ENCODE results near the gene CELF2. TPM values are rescaled to one million over a fixed set of nuclear protein-coding genes. Genes with fewer than 3 reads are reported as not detected.
"Not testable (repeated sequence)": the region's sequence is repeated elsewhere in the genome, so short reads cannot be mapped to it uniquely, and the experiment has no call there.

Gene CELF2
- polyA plus RNA-seq, 2 donors: 2.2 to 4.0 TPM

DNA sequence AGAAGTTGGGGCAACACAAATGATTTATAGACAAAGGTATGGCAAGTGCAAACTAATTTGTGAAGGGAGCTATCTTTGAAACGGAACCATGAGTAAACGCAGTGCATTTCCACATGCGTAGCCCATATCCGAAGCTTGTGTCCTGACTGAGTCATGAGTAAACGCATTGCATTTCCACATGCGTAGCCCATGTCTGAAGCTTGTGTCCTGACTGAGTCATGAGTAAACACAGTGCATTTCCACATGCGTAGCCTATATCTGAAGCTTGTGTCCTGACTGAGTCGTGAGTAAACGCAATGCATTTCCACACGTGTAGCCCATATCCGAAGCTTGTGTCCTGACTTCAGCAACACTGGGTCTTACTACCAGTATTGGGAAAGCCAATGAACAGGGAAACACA, 95.0 kb downstream of the CELF2 start:
- Histone ChIP-seq H3K4me3 (ENCODE audit: low read depth in 1 of 2, low read length in 2 of 2) (no peak overlapping the region), H3K27ac (ENCODE audit: low read depth in 2 of 2, low read length in 1 of 2) (no peak overlapping the region), H3K9me3 (ENCODE audit: control insufficient read depth in 2 of 2, insufficient read depth in 1 of 2, low read depth in 1 of 2, low read length in 1 of 2) (no peaks in the 10 kb centered on the region), H3K27me3 (ENCODE audit: control insufficient read depth in 1 of 2, insufficient read depth in 2 of 2, low read length in 2 of 2) (no peaks in the 10 kb centered on the region), H3K4me1 (ENCODE audit: control insufficient read depth in 2 of 2, insufficient read depth in 2 of 2, low read length in 1 of 2) (no peaks in the 10 kb centered on the region), H3K36me3 (ENCODE audit: control insufficient read depth in 2 of 2, insufficient read depth in 2 of 2, low read length in 1 of 2) (no peaks in the 10 kb centered on the region)
- 88 to 91% methylated on average over 11 of the region's 11 CpGs for WGBS, 2 donors

DNA sequence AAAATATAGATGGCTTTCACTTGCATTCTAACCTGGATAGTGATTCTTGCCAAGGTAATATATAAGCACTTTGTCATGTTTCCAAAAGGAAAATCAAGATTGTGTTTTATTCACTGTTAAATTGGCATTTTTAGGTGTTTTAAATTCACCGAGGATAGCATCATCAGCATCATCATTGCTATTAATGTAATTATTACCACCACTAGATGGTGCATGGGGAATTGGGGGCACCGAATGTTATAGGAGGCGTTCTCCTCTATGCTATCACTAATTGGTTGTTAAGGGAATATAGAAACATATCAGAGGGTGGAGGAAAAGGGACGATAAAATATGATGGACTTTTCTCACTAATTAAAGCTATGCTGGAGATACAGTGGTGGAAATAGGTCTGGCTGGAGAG, 95.5 kb downstream of the CELF2 start:
- Histone ChIP-seq H3K4me3 (ENCODE audit: low read depth in 1 of 2, low read length in 2 of 2) (no peak overlapping the region), H3K9me3 (ENCODE audit: control insufficient read depth in 2 of 2, insufficient read depth in 1 of 2, low read depth in 1 of 2, low read length in 1 of 2) (no peaks in the 10 kb centered on the region), H3K36me3 (ENCODE audit: control insufficient read depth in 2 of 2, insufficient read depth in 2 of 2, low read length in 1 of 2) (no peaks in the 10 kb centered on the region), H3K4me1 (ENCODE audit: control insufficient read depth in 2 of 2, insufficient read depth in 2 of 2, low read length in 1 of 2) (no peaks in the 10 kb centered on the region), H3K27me3 (ENCODE audit: control insufficient read depth in 1 of 2, insufficient read depth in 2 of 2, low read length in 2 of 2) (no peaks in the 10 kb centered on the region), H3K27ac (ENCODE audit: low read depth in 2 of 2, low read length in 1 of 2) (no peak overlapping the region)
- 67 to 72% methylated on average over 4 of the region's 4 CpGs for WGBS, 2 donors

- no peak overlapping the region for H3K27ac ChIP-seq (ENCODE audit: low read depth in 2 of 2, low read length in 1 of 2)
- H3K36me3 ChIP-seq (ENCODE audit: control insufficient read depth in 2 of 2, insufficient read depth in 2 of 2, low read length in 1 of 2): no peaks in the 10 kb centered on the region
- H3K9me3 ChIP-seq (ENCODE audit: control insufficient read depth in 2 of 2, insufficient read depth in 1 of 2, low read depth in 1 of 2, low read length in 1 of 2): no peaks in the 10 kb centered on the region
- no peaks in the 10 kb centered on the region for H3K4me1 ChIP-seq (ENCODE audit: control insufficient read depth in 2 of 2, insufficient read depth in 2 of 2, low read length in 1 of 2)
- no peak overlapping the region for H3K4me3 ChIP-seq (ENCODE audit: low read depth in 1 of 2, low read length in 2 of 2)
- H3K27me3 ChIP-seq (ENCODE audit: control insufficient read depth in 1 of 2, insufficient read depth in 2 of 2, low read length in 2 of 2): no peaks in the 10 kb centered on the region
- WGBS, 2 donors: 87 to 95% methylated on average over 2 of the region's 2 CpGs
Measured at GRCh38 chr10:11114269-11114668, 96.6 kb downstream of the CELF2 start.

DNA sequence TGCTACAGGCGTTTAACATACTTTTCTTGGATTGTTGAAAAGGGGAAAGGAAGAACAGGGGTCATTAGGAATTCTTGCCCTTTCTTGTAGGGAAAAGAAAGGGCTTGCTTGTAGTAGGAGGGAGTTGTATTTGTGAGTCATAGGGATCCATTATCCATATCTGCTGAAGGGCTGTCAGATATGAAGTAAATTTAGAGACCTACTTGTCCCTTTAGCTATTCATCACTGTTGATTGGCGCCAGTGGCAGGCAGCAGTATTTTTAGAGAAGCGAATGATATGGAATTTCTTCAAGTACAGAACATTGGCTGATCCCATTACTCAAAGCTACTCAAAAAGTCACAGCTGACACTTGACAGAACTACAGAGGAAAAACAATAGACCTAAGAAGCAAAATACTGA, 97.7 kb downstream of the CELF2 start:
- Histone ChIP-seq H3K4me1 (ENCODE audit: control insufficient read depth in 2 of 2, insufficient read depth in 2 of 2, low read length in 1 of 2) (no peaks in the 10 kb centered on the region), H3K4me3 (ENCODE audit: low read depth in 1 of 2, low read length in 2 of 2) (no peak overlapping the region), H3K27ac (ENCODE audit: low read depth in 2 of 2, low read length in 1 of 2) (no peak overlapping the region), H3K9me3 (ENCODE audit: control insufficient read depth in 2 of 2, insufficient read depth in 1 of 2, low read depth in 1 of 2, low read length in 1 of 2) (no peaks in the 10 kb centered on the region), H3K36me3 (ENCODE audit: control insufficient read depth in 2 of 2, insufficient read depth in 2 of 2, low read length in 1 of 2) (no peaks in the 10 kb centered on the region), H3K27me3 (ENCODE audit: control insufficient read depth in 1 of 2, insufficient read depth in 2 of 2, low read length in 2 of 2) (no peaks in the 10 kb centered on the region)
- 75 to 79% methylated on average over 3 of the region's 3 CpGs for WGBS, 2 donors

DNA sequence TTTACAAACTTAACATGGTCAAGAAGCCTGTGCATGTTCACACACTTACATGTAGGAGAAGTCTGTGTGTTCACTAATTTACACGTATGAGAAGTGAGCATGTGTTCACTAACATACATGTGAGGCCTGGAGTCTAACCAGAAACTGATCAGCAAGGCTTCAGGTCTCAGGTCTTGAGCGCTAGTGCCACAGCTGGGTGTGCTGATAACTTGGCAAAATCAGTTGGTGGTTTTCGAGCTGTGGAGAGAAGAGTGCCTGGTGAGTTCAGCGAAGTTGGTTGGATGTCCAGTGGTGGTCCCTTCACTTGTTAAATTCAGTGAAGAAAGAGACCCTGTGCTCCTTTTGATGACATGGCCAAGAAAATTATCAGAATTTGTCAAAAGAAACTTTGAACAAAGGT, 98.7 kb downstream of the CELF2 start:
- 93 to 94% methylated on average over 4 of the region's 4 CpGs for WGBS, 2 donors
- H3K27me3 ChIP-seq (ENCODE audit: control insufficient read depth in 1 of 2, insufficient read depth in 2 of 2, low read length in 2 of 2): no peaks in the 10 kb centered on the region
- no peak overlapping the region for H3K27ac ChIP-seq (ENCODE audit: low read depth in 2 of 2, low read length in 1 of 2)
- H3K9me3 ChIP-seq (ENCODE audit: control insufficient read depth in 2 of 2, insufficient read depth in 1 of 2, low read depth in 1 of 2, low read length in 1 of 2): no peaks in the 10 kb centered on the region
- H3K4me1 ChIP-seq (ENCODE audit: control insufficient read depth in 2 of 2, insufficient read depth in 2 of 2, low read length in 1 of 2): no peaks in the 10 kb centered on the region
- no peak overlapping the region for H3K4me3 ChIP-seq (ENCODE audit: low read depth in 1 of 2, low read length in 2 of 2)
- no peaks in the 10 kb centered on the region for H3K36me3 ChIP-seq (ENCODE audit: control insufficient read depth in 2 of 2, insufficient read depth in 2 of 2, low read length in 1 of 2)

DNA sequence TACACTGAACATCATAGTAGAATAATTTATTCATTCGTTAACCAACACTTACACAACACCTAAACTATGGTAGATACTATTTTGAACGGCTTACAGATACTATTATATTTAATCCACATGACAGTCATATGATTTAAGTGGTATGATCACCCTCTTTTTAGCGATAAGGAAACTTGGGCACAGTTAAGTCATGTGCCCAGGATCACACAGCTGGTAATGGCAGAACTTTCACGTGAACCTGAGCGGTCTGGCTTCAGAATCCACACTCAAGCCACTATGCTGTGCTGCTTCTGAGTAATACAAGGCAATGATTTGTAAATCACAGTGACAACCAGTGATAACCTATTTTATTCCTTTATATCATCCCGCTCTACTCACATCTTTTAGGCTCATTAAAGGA, 99.1 kb downstream of the CELF2 start:
- Histone ChIP-seq H3K4me1 (ENCODE audit: control insufficient read depth in 2 of 2, insufficient read depth in 2 of 2, low read length in 1 of 2) (no peaks in the 10 kb centered on the region), H3K27ac (ENCODE audit: low read depth in 2 of 2, low read length in 1 of 2) (no peak overlapping the region), H3K9me3 (ENCODE audit: control insufficient read depth in 2 of 2, insufficient read depth in 1 of 2, low read depth in 1 of 2, low read length in 1 of 2) (no peaks in the 10 kb centered on the region), H3K36me3 (ENCODE audit: control insufficient read depth in 2 of 2, insufficient read depth in 2 of 2, low read length in 1 of 2) (no peaks in the 10 kb centered on the region), H3K27me3 (ENCODE audit: control insufficient read depth in 1 of 2, insufficient read depth in 2 of 2, low read length in 2 of 2) (no peaks in the 10 kb centered on the region), H3K4me3 (ENCODE audit: low read depth in 1 of 2, low read length in 2 of 2) (no peak overlapping the region)
- 80 to 92% methylated on average over 6 of the region's 6 CpGs for WGBS, 2 donors

DNA sequence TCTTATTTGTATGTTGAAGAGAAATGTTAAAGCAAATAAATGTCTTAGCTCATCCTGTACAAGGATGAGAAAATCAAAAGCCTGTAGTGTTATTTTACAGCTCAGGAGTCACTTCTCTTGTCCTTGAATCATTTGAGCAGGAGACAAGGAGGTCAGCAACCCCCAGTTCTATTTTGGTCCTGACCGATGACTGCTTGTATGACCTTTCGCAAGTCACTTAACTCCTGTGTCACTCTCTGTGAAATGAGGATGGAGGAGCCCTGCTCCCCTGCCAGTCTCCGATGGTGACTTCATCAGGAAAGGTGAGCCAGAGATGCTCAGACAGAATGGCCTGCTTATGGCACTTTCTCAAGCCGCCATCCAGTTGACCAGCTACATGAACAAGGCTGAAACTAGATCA, 101.0 kb downstream of the CELF2 start:
- no peaks in the 10 kb centered on the region for H3K36me3 ChIP-seq (ENCODE audit: control insufficient read depth in 2 of 2, insufficient read depth in 2 of 2, low read length in 1 of 2)
- H3K4me1 ChIP-seq (ENCODE audit: control insufficient read depth in 2 of 2, insufficient read depth in 2 of 2, low read length in 1 of 2): no peaks in the 10 kb centered on the region
- no peak overlapping the region for H3K4me3 ChIP-seq (ENCODE audit: low read depth in 1 of 2, low read length in 2 of 2)
- H3K27me3 ChIP-seq (ENCODE audit: control insufficient read depth in 1 of 2, insufficient read depth in 2 of 2, low read length in 2 of 2): no peaks in the 10 kb centered on the region
- no peaks in the 10 kb centered on the region for H3K9me3 ChIP-seq (ENCODE audit: control insufficient read depth in 2 of 2, insufficient read depth in 1 of 2, low read depth in 1 of 2, low read length in 1 of 2)
- 80 to 92% methylated on average over 4 of the region's 4 CpGs for WGBS, 2 donors
- no peak overlapping the region for H3K27ac ChIP-seq (ENCODE audit: low read depth in 2 of 2, low read length in 1 of 2)

DNA sequence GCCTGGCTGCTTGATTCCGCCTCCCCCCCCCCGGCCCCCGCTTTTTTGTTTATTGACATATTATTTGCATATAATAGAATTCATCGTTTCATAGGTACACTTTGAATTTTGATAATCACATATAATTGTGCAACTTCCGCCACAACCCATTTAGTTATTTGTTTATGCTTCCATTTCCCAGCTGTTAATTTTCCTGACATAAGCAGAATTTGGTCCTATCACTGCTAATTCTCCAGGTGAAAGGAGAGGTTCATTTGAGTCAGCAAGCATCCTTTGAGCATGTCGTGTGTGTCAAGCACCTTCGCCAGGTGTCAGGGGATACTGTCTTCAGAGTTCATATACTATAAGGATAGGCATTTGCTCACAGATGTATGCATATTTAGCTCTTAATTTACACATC, 102.2 kb downstream of the CELF2 start:
- H3K27ac ChIP-seq (ENCODE audit: low read depth in 2 of 2, low read length in 1 of 2): no peak overlapping the region
- WGBS, 2 donors: 81 to 87% methylated on average over 7 of the region's 7 CpGs

DNA sequence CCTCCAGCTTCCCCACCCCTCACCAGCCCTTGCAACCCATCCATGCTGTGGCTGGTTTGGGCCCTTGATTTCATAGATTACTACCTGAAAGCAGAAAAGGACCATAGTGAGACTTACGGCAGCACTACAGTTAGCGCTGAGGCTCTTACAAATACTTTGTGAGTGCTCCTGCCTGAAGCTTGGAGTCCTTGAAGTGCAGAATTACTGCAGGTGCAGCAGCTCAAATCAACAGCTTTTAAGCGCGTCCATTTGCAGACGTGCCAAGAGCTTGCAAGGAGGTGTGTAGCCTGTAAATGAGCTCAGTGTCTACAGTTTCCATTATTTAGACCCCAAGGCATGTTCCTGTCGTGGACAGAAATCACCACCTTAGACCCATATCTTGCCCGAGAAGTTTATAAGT, 103.0 kb downstream of the CELF2 start:
- H3K4me3 ChIP-seq (ENCODE audit: low read depth in 1 of 2, low read length in 2 of 2): no peak overlapping the region
- no peaks in the 10 kb centered on the region for H3K4me1 ChIP-seq (ENCODE audit: control insufficient read depth in 2 of 2, insufficient read depth in 2 of 2, low read length in 1 of 2)
- no peaks in the 10 kb centered on the region for H3K27me3 ChIP-seq (ENCODE audit: control insufficient read depth in 1 of 2, insufficient read depth in 2 of 2, low read length in 2 of 2)
- no peaks in the 10 kb centered on the region for H3K36me3 ChIP-seq (ENCODE audit: control insufficient read depth in 2 of 2, insufficient read depth in 2 of 2, low read length in 1 of 2)
- H3K27ac ChIP-seq (ENCODE audit: low read depth in 2 of 2, low read length in 1 of 2): no peak overlapping the region
- 88 to 92% methylated on average over 7 of the region's 7 CpGs for WGBS, 2 donors
- H3K9me3 ChIP-seq (ENCODE audit: control insufficient read depth in 2 of 2, insufficient read depth in 1 of 2, low read depth in 1 of 2, low read length in 1 of 2): no peaks in the 10 kb centered on the region

More for the DNA sequence above, 102.2 kb downstream of the CELF2 start:
- H3K9me3 ChIP-seq (ENCODE audit: control insufficient read depth in 2 of 2, insufficient read depth in 1 of 2, low read depth in 1 of 2, low read length in 1 of 2): no peaks in the 10 kb centered on the region
- H3K27me3 ChIP-seq (ENCODE audit: control insufficient read depth in 1 of 2, insufficient read depth in 2 of 2, low read length in 2 of 2): no peaks in the 10 kb centered on the region
- no peaks in the 10 kb centered on the region for H3K36me3 ChIP-seq (ENCODE audit: control insufficient read depth in 2 of 2, insufficient read depth in 2 of 2, low read length in 1 of 2)
- H3K4me1 ChIP-seq (ENCODE audit: control insufficient read depth in 2 of 2, insufficient read depth in 2 of 2, low read length in 1 of 2): no peaks in the 10 kb centered on the region
- H3K4me3 ChIP-seq (ENCODE audit: low read depth in 1 of 2, low read length in 2 of 2): no peak overlapping the region

DNA sequence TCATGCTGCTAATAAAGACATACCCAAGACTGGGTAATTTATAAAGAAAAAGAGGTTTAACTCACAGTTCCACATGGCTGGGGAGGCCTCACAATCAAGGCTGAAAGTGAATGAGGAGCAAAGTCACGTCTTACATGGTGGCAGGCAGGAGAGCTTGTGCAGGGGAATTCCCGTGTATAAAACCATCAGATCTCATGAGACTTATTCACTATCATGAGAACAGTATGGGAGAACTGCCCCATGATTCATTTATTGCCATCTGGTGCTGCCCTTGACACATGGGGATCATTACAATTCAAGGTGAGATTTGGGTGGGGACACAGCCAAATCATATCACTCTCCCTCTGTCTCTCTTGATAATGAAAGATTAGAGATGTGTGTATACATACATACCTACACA, 106.2 kb downstream of the CELF2 start:
- H3K4me1 ChIP-seq (ENCODE audit: control insufficient read depth in 2 of 2, insufficient read depth in 2 of 2, low read length in 1 of 2); H3K36me3 ChIP-seq (ENCODE audit: control insufficient read depth in 2 of 2, insufficient read depth in 2 of 2, low read length in 1 of 2); H3K9me3 ChIP-seq (ENCODE audit: control insufficient read depth in 2 of 2, insufficient read depth in 1 of 2, low read depth in 1 of 2, low read length in 1 of 2): not testable (repeated sequence)

More for the DNA sequence above, 106.2 kb downstream of the CELF2 start:
- H3K27me3 ChIP-seq (ENCODE audit: control insufficient read depth in 1 of 2, insufficient read depth in 2 of 2, low read length in 2 of 2); H3K4me3 ChIP-seq (ENCODE audit: low read depth in 1 of 2, low read length in 2 of 2); H3K27ac ChIP-seq (ENCODE audit: low read depth in 2 of 2, low read length in 1 of 2): not testable (repeated sequence)
- 55 to 69% methylated on average over 2 of the region's 2 CpGs for WGBS, 2 donors
